ENCODE results near the gene CCR8.

- TF ChIP-seq CTCF (IDR thresholded peaks at IDR 0.05; ENCODE audit: low read length) (no peak), EZH2phosphoT487 (IDR thresholded peaks at IDR 0.05; ENCODE audit: low read length) (no peak)
Observed at GRCh38 chr3:39294446-39295183, 34.9 kb upstream of the CCR8 start.

Data from MM.1S (cell line).